PFSK-1 (cell line): ENCODE results near the gene NYNRIN.

Experiments used
- POLR2AphosphoS5 ChIP-seq: IDR thresholded peaks from 2 replicates; pipeline ENCODE4 v1.6.1; 2012; ENCODE audit warnings: low read depth, mild to moderate bottlenecking, control low read depth, low read length, moderate library complexity
- SIN3A ChIP-seq: IDR thresholded peaks from 2 replicates; pipeline ENCODE4 v1.6.1; 2012; ENCODE audit warnings: mild to moderate bottlenecking, low read length, moderate library complexity, borderline replicate concordance; ENCODE audit not compliant: insufficient read depth
- TAF1 ChIP-seq: IDR thresholded peaks from 2 replicates; pipeline ENCODE4 v1.6.1; 2012; ENCODE audit warnings: low read length, control low read depth, borderline replicate concordance; ENCODE audit not compliant: insufficient read depth
- TF ChIP-seq, protein P1 (sequence below), 2 experiments: IDR thresholded peaks; 2 replicates each; pipeline versions ENCODE4 v1.6.1 to v1.8.0; 2011 to 2012; ENCODE audit warnings: low read depth in 2 of 2, low read length in 2 of 2, control low read depth in 1 of 2, inconsistent platforms in 1 of 2, mild to moderate bottlenecking in 1 of 2, moderate library complexity in 1 of 2; ENCODE audit not compliant: insufficient read depth in 1 of 2

- TF ChIP-seq, protein P1, sequence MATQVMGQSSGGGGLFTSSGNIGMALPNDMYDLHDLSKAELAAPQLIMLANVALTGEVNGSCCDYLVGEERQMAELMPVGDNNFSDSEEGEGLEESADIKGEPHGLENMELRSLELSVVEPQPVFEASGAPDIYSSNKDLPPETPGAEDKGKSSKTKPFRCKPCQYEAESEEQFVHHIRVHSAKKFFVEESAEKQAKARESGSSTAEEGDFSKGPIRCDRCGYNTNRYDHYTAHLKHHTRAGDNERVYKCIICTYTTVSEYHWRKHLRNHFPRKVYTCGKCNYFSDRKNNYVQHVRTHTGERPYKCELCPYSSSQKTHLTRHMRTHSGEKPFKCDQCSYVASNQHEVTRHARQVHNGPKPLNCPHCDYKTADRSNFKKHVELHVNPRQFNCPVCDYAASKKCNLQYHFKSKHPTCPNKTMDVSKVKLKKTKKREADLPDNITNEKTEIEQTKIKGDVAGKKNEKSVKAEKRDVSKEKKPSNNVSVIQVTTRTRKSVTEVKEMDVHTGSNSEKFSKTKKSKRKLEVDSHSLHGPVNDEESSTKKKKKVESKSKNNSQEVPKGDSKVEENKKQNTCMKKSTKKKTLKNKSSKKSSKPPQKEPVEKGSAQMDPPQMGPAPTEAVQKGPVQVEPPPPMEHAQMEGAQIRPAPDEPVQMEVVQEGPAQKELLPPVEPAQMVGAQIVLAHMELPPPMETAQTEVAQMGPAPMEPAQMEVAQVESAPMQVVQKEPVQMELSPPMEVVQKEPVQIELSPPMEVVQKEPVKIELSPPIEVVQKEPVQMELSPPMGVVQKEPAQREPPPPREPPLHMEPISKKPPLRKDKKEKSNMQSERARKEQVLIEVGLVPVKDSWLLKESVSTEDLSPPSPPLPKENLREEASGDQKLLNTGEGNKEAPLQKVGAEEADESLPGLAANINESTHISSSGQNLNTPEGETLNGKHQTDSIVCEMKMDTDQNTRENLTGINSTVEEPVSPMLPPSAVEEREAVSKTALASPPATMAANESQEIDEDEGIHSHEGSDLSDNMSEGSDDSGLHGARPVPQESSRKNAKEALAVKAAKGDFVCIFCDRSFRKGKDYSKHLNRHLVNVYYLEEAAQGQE (IDR thresholded peaks at IDR 0.05; ENCODE audit: insufficient read depth in 1 of 2, low read depth in 2 of 2, low read length in 2 of 2), result no peak
- TF ChIP-seq TAF1, result no peak
- TF ChIP-seq POLR2AphosphoS5, result no peak
- TF ChIP-seq SIN3A, result no peak
These were observed 24.1 kb downstream of the NYNRIN start for GRCh38 chr14:24422694-24423601.
